SJSA1 (cell line): ENCODE measurements around the gene SLC26A1. TPM values are rescaled to one million over a fixed set of nuclear protein-coding genes. Genes with fewer than 3 reads are reported as not detected.

Experiments used
- DNase-seq, 2 experiments: peaks; one replicate each; pipeline ENCODE4 v3.0.0-alpha.2; 2015 to 2020; ENCODE audit warnings: low spot score in 2 of 2, low read depth in 1 of 2
- H3K27ac ChIP-seq: fragments of 250-450 bp; sonication (Bioruptor Pico); 2 replicates; pipeline ENCODE4 v1.5.1; 2020; ENCODE audit warnings: mild to moderate bottlenecking, moderate library complexity
- H3K27me3 ChIP-seq: fragments of 250-450 bp; sonication (Bioruptor Pico); replicated peaks from 2 replicates; pipeline ENCODE4 v1.5.1; 2020; ENCODE audit warnings: mild to moderate bottlenecking, moderate library complexity
- H3K36me3 ChIP-seq: fragments of 250-450 bp; sonication (Bioruptor Pico); 2 replicates; pipeline ENCODE4 v1.5.1; 2020; ENCODE audit warnings: mild to moderate bottlenecking
- H3K4me1 ChIP-seq: fragments of 250-450 bp; sonication (Bioruptor Pico); replicated peaks from 2 replicates; pipeline ENCODE4 v1.6.1; 2021; ENCODE audit warnings: mild to moderate bottlenecking
- H3K4me3 ChIP-seq: fragments of 250-450 bp; sonication (Bioruptor Pico); 2 replicates; pipeline ENCODE4 v1.5.1; 2020; ENCODE audit warnings: mild to moderate bottlenecking
- H3K9me3 ChIP-seq: fragments of 250-450 bp; sonication (Bioruptor Pico); replicated peaks from 2 replicates; pipeline ENCODE4 v1.5.1; 2020; ENCODE audit warnings: mild to moderate bottlenecking
- total RNA-seq: library from RNA; depleted of rRNA; stranded (reverse); fragments of >200 nt; shearing (Covaris generic); gene quantifications from 2 replicates; pipeline ENCODE4 v1.2.3, GENCODE V29; 2014

SLC26A1 gene
- total RNA-seq, 1 experiment from 2014 or later: not detected

DNA sequence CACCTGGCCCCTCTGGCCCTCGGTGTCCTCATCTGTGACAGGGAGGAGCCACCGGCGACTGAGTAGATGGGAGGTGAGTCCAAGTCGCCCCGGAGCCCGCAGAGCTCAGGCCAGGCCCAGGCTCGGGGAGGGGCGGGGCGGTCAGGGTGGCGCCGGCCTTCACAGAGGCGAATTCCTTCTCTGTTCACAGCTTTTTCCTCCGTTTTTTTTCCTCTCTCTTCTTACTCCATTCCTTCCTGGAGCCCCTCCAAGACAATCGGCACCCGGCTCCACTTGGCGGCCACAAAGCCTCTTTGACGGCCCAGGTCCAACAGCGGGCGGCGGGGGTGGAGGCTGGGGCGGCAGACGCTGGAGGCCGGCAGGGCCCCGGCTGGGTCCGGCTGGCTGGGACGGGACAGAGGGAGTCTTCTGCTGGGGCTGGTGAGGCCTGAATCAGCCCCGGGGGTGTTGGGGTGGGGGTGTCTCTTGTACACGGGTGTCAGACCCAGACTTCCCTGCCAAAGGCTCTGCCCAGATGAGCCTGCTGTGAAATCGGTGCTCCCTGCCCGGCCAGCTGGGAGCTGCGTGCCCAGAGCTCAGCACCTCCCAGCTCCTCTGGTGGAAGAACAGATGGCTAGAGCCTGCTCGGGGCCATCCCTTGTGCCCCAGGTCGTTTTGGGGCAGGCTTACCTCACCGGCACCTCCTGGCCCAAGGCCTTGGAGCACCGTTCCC lies 40.8 kb upstream of the SLC26A1 start:
- H3K4me1 ChIP-seq: peaks cover 14% of the 10 kb centered on the region

DNA sequence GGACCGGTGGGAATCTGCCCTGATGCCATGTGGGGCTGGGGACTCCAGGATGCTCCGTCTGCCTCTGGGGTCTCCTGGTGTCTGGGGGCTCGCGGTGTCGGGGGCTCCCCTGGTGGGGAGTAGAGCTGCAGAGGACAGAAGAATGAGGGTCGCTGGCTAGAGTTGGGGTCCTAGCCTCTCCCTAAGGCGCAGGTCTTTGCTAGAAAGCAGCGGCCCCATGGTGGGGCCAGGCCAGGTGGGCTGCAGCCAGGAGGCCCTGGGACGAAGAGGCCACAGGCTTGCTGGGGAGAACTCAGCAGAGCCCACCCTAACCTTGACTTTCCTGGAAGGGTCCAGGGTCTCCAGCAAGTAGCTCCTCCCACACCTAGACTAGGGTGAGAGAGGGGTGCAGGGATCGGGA lies 39.7 kb upstream of the SLC26A1 start:
- Histone ChIP-seq H3K27me3 (no peaks in the 10 kb centered on the region), H3K27ac (no peak overlapping the region), H3K36me3 (no peaks in the 10 kb centered on the region), H3K9me3 (no peaks in the 10 kb centered on the region), H3K4me1 (peaks cover 22% of the 10 kb centered on the region), H3K4me3 (no peak overlapping the region)
- DNase-seq: no peak

More for the DNA sequence above, 40.8 kb upstream of the SLC26A1 start:
- H3K27ac ChIP-seq: peak overlapping the region; percentile 54
- peak; percentile 36 to 52 for DNase-seq
- H3K27me3 ChIP-seq: no peaks in the 10 kb centered on the region
- H3K36me3 ChIP-seq: no peaks in the 10 kb centered on the region
- peak overlapping the region; percentile 28 for H3K4me3 ChIP-seq
- no peaks in the 10 kb centered on the region for H3K9me3 ChIP-seq

DNA sequence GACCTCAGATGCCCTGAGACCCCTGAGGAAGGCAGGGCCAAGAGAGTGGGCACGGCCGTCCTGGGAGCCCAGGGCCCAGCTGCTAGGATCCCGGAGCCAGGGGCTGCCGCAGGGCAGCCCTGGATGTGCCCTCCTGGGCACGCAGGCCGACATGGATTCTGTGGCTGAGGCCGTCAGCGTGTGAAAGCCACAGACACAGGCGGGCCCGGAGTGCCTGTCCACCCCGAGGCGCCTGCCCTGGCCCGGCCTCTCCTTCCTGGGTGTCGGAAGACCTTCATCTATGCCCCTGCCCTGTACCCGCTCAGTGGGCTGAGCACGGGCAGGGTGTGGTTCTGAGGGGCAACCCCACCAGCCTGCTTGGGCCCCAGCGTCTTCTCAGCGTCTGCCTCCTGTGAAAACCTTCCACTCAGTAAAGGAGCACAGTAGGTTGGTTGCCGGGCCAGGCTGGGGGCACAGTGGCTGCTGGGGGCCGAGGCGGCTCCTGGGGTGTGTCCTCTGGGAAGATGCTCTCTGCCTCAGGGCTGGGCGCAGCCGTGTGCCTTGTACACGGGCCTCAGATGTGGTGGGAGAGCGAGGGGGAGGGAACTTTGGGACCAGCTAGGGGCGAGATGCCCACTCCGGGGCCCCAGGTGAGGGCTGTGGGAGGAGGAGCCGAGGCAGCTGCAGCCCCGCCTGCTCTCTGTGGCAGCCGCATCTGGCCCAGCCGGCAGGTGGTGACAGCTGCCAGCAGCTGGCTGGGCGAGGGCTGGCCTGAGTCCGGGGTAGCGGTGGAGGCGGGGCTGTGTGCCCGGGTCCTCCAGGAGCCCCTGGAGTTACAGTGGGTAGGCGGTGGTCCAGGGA lies 39.0 kb upstream of the SLC26A1 start:
- DNase-seq: no peak
- H3K27ac ChIP-seq: no peak overlapping the region
- H3K9me3 ChIP-seq: no peaks in the 10 kb centered on the region
- H3K27me3 ChIP-seq: no peaks in the 10 kb centered on the region
- no peak overlapping the region for H3K4me3 ChIP-seq
- H3K4me1 ChIP-seq: peaks cover 29% of the 10 kb centered on the region
- H3K36me3 ChIP-seq: no peaks in the 10 kb centered on the region

DNA sequence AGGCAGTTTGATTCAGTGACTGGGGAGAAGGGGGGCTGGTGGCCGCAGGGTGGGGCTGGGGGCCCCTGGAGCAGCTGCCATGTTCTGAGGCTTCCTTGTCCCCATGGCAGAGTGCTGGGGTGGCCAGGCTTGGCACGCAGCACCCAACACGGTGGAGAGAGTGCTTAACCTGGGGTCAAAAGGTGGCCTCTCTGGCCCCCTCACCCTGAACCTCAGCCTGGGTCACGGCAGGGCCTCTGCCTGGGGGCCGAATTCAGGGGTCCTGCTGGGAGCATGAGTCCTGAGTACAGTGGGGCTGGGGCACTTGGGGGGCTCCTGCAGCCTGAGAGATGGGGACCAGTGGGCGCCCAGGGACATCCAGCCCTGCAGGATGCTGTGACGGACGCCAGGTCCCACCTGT lies 38.1 kb upstream of the SLC26A1 start:
- Histone ChIP-seq H3K4me1 (peaks cover 35% of the 10 kb centered on the region), H3K36me3 (no peaks in the 10 kb centered on the region), H3K27me3 (no peaks in the 10 kb centered on the region), H3K9me3 (no peaks in the 10 kb centered on the region), H3K27ac (no peak overlapping the region), H3K4me3 (no peak overlapping the region)
- no peak for DNase-seq

DNA sequence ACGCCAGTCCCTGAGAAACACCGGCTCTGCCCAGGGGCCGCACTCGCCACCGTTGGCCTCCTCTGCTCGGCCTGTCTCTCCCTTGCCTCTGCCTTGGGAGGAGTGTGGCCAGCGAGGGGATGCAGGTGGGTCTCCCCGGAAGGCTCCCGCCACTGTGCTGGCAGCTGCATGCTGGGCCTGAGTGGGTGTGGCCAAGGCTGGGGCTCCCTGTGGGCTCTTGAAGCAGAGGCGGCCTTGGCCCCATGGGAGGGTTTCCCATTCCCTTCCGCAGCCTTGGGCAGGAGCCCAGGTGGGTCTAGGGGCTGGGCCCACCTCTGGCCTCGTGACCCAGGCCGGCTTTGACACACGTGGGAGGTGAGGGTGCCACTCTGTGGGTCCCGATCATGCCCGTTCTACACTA lies 37.4 kb upstream of the SLC26A1 start:
- Histone ChIP-seq H3K27me3 (no peaks in the 10 kb centered on the region), H3K36me3 (peaks cover 6% of the 10 kb centered on the region; the same call in 1 of the 2 replicates), H3K27ac (no peak overlapping the region), H3K4me1 (peaks cover 43% of the 10 kb centered on the region), H3K4me3 (no peak overlapping the region), H3K9me3 (no peaks in the 10 kb centered on the region)
- no peak for DNase-seq

DNA sequence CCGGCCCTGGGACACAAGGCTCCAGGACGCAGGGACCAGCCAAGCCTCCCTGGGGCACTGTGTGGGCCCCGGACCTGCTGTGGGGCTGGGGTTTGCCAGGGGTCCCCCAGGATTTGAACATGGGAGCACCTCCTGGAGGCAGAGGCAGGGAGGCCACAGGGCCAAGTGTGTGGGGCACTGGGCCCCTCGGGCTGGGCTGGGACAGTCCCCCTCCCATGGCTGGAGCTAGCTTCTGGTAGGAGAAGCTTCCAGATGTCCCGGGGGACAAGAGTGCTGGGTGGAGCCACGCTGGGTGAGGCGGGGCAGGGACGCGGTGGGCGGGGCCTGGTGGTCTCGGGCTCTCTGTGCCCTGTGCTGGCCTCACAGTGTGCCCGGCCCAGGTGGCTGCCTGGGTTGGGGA lies 36.8 kb upstream of the SLC26A1 start:
- Histone ChIP-seq H3K4me3 (no peak overlapping the region), H3K36me3 (peaks cover 8% of the 10 kb centered on the region; the same call in 1 of the 2 replicates), H3K27me3 (no peaks in the 10 kb centered on the region), H3K27ac (no peak overlapping the region), H3K4me1 (peaks cover 43% of the 10 kb centered on the region), H3K9me3 (no peaks in the 10 kb centered on the region)
- DNase-seq: no peak

DNA sequence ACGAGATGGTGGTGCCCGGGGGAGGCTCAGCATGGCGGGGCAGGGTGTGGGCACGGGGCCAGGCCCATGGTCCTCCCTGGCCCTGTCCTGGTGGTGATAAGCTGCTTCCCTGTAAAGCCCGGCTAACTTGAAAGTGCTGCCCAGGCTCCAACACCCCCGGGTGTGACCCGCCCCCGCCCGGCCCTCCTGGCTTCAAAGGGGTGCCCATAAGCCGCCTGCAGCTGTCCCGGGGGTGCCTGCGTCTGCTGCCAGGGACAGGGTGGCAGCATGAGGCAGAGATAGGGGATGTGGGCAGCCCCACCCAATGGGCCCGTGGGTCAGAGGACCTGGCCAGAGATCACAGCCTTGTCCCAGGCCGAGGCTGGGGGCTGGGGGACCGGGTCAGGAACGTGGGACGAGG lies 36.3 kb upstream of the SLC26A1 start:
- Histone ChIP-seq H3K9me3 (no peaks in the 10 kb centered on the region), H3K27ac (no peak overlapping the region), H3K36me3 (peaks cover 8% of the 10 kb centered on the region; the same call in 1 of the 2 replicates), H3K4me1 (peaks cover 41% of the 10 kb centered on the region), H3K4me3 (no peak overlapping the region), H3K27me3 (no peaks in the 10 kb centered on the region)
- no peak for DNase-seq

DNA sequence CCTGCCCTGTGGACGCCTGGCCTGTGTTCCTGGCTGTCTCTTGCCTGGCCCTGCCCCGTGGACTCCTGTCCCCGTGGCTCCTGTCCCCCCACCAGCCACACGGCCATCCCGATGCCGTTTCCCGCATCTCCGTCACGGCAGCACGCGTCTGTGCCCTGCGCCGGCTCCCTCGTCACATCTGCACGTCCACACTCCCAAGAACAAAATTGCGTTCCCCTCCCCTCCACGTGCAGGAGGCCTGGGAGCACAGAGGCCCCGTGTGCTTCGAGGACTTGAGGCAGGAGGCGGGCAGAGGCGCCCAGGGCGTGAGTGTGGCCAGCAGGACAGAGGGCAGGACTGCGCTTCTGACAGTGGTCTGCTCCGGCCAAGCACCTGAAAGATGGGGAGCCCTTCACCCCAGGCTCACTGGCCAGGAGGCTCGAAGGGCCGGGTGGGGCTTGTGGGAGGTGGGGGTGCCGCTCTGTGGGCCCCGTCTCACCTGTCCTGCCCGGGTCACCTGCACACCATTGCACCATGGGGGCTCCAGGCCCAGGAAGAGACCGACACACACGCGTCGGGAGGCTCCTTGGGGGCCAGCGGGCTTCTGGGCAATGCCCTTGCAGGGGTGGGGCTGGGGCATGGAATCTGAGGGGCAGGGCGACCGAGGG lies 35.5 kb upstream of the SLC26A1 start:
- Histone ChIP-seq H3K27ac (no peak overlapping the region), H3K4me3 (no peak overlapping the region), H3K9me3 (no peaks in the 10 kb centered on the region), H3K4me1 (peaks cover 33% of the 10 kb centered on the region), H3K27me3 (no peaks in the 10 kb centered on the region), H3K36me3 (peaks cover 8% of the 10 kb centered on the region; the same call in 1 of the 2 replicates)
- DNase-seq: no peak

DNA sequence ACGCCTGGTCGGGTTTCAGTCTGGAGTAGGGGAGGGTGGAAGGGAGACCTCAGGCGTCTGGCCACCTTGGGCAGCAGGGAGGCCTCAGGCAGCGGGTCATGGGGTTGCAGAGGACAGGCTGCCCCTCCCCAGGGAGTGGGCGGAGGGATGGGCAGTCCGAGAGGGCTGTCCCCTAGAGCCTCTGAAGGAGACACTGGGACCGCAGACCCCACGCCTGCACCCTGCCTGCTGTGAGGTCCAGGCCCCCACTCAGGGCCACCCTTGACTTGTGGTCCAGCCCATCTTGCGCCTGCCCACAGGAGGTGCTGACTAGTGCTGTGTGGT lies 34.7 kb upstream of the SLC26A1 start:
- Histone ChIP-seq H3K4me3 (no peak overlapping the region), H3K4me1 (peaks cover 29% of the 10 kb centered on the region), H3K27me3 (no peaks in the 10 kb centered on the region), H3K9me3 (no peaks in the 10 kb centered on the region), H3K27ac (no peak overlapping the region), H3K36me3 (peaks cover 8% of the 10 kb centered on the region; the same call in 1 of the 2 replicates)
- DNase-seq: peak; percentile 55 to 66

DNA sequence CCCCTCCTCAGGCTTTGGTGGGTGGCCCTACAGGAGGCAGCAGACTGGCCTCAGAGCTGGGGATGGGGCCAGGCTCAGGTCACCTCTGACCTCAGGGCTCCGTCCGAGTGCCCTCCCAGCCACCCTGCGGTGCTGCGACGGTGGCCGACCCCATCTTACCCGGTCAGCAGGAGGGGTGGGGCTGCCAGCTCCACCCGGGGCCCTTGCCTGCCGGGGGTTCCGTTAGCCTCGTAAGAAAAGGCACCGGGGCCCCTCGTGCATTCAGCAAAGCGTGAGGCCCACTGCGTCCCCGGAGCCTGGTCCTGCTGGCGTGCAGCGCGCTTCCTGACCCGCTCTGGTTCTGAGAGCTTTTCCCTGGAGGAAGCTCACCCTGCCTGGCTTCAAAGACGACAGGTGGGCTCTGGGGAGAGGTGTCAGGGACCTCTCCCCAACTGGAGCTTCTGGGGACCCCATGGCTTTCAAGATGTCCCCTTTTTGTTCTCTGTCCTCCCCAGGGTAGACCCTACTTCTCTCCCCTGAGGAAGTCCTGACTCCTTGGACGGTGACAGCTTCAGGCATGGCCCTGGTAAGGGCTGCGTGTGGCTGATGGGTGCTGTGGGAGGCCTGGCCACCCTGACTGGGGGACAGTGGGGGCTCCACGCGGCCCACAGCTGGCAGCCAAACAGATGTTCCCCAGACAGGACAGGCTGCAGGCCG lies 34.2 kb upstream of the SLC26A1 start:
- no peaks in the 10 kb centered on the region for H3K27me3 ChIP-seq
- H3K4me3 ChIP-seq: no peak overlapping the region
- peaks cover 29% of the 10 kb centered on the region for H3K4me1 ChIP-seq
- H3K27ac ChIP-seq: no peak overlapping the region
- no peak for DNase-seq
- H3K36me3 ChIP-seq: peaks cover 8% of the 10 kb centered on the region; the same call in 1 of the 2 replicates
- H3K9me3 ChIP-seq: no peaks in the 10 kb centered on the region

DNA sequence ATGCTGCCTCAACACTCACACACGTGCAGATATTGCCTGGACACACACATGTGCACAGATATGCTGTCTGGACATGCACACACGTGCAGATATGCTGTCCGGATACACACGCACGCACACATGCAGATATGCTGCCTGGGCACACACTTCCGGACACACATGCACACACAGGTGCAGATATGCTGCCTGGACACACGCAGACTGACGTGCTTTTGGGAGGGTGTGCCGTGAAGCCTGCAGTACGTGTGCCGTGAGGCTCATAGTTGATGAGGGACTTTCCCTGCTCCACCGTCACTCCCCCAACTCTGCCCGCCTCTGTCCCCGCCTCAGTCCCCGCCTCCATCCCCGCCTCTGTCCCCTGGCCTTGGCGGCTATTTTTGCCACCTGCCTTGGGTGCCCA lies 32.9 kb upstream of the SLC26A1 start:
- DNase-seq: no peak

DNA sequence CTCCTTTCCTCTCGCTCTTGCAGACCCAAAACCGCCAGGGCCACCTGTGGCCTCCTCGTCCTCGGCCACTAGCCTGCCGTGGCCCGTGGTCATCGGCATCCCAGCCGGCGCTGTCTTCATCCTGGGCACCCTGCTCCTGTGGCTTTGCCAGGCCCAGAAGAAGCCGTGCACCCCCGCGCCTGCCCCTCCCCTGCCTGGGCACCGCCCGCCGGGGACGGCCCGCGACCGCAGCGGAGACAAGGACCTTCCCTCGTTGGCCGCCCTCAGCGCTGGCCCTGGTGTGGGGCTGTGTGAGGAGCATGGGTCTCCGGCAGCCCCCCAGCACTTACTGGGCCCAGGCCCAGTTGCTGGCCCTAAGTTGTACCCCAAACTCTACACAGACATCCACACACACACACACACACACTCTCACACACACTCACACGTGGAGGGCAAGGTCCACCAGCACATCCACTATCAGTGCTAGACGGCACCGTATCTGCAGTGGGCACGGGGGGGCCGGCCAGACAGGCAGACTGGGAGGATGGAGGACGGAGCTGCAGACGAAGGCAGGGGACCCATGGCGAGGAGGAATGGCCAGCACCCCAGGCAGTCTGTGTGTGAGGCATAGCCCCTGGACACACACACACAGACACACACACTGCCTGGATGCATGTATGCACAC lies 31.8 kb upstream of the SLC26A1 start:
- Histone ChIP-seq H3K9me3 (no peaks in the 10 kb centered on the region), H3K27me3 (no peaks in the 10 kb centered on the region), H3K36me3 (peaks cover 8% of the 10 kb centered on the region; the same call in 1 of the 2 replicates), H3K4me1 (peaks cover 29% of the 10 kb centered on the region), H3K4me3 (no peak overlapping the region), H3K27ac (no peak overlapping the region)
- DNase-seq: no peak

More for the DNA sequence above, 32.9 kb upstream of the SLC26A1 start:
- H3K9me3 ChIP-seq: no peaks in the 10 kb centered on the region
- H3K27ac ChIP-seq: no peak overlapping the region
- no peak overlapping the region for H3K4me3 ChIP-seq
- H3K27me3 ChIP-seq: no peaks in the 10 kb centered on the region
- peaks cover 29% of the 10 kb centered on the region for H3K4me1 ChIP-seq
- peaks cover 8% of the 10 kb centered on the region; the same call in 1 of the 2 replicates for H3K36me3 ChIP-seq
